GM12873 (cell line): Measurements from ENCODE around the gene SEC61A2.

Experiments
- CTCF ChIP-seq: IDR thresholded peaks from 2 replicates; pipeline ENCODE4 v1.5.1; 2012; ENCODE audit warnings: low read depth, mild to moderate bottlenecking, moderate library complexity, low read length, control low read depth; ENCODE audit not compliant: insufficient read depth; ENCODE audit errors: missing control alignments

Gene SEC61A2

GRCh38 chr10:12129222-12130111 lies at the start of gene SEC61A2:
Gene SEC61A2 (plus strand): TSS chr10:12129677. CDS start chr10:12129788, 111 bp downstream.
- TF ChIP-seq CTCF: no peak

GRCh38 chr10:12081470-12081869 lies 48.0 kb upstream of the SEC61A2 start:
- no peak for TF ChIP-seq CTCF

GRCh38 chr10:12081879-12082557 lies 47.5 kb upstream of the SEC61A2 start:
- TF ChIP-seq CTCF: no peak

GRCh38 chr10:12088919-12089318 lies 40.6 kb upstream of the SEC61A2 start:
- no peak for TF ChIP-seq CTCF

GRCh38 chr10:12091421-12091820 lies 38.1 kb upstream of the SEC61A2 start:
- TF ChIP-seq CTCF: no peak

GRCh38 chr10:12097791-12098190 lies 31.7 kb upstream of the SEC61A2 start:
- TF ChIP-seq CTCF: no peak

GRCh38 chr10:12098966-12099365 lies 30.5 kb upstream of the SEC61A2 start:
- no peak for TF ChIP-seq CTCF
